A673 (cell line): ENCODE measurements around the gene NUDT12.

Source experiments
- EZH2 ChIP-seq: fragments of 200-600 bp; sonication (generic); IDR thresholded peaks from 2 replicates; pipeline ENCODE4 v1.6.1; 2017; ENCODE audit warnings: borderline replicate concordance, low read depth, mild to moderate bottlenecking, mixed read lengths, antibody characterized with exemption, low read length; ENCODE audit not compliant: poor library complexity, severe bottlenecking
- TF ChIP-seq, protein P1 (sequence below): fragments of 300-800, 200-600 bp; sonication (generic); conservative IDR thresholded peaks from 2 replicates; pipeline ENCODE4 v1.5.1; 2017; ENCODE audit warnings: low read depth, mild to moderate bottlenecking, antibody characterized with exemption, low read length, moderate library complexity, mixed read lengths

DNA sequence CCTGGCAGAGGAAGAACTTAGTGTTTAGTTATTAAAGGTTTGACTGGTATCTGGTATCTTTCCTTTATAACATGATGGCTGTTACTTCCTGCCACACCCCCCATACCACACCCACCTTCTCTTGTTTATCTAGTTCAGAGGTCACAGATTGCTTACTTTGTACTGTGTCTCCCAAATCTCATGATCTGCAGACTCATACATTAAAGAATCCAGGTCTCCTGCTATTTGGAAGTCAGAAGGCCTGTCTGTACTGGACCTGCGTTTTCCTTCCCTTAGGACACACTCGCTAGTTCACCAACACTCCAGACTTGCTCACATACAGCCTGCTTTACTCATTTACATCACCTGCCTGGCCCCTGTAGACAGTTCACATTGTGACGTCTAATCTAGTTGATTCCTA is 39.3 kb downstream of the NUDT12 start:
- TF ChIP-seq, protein P1, sequence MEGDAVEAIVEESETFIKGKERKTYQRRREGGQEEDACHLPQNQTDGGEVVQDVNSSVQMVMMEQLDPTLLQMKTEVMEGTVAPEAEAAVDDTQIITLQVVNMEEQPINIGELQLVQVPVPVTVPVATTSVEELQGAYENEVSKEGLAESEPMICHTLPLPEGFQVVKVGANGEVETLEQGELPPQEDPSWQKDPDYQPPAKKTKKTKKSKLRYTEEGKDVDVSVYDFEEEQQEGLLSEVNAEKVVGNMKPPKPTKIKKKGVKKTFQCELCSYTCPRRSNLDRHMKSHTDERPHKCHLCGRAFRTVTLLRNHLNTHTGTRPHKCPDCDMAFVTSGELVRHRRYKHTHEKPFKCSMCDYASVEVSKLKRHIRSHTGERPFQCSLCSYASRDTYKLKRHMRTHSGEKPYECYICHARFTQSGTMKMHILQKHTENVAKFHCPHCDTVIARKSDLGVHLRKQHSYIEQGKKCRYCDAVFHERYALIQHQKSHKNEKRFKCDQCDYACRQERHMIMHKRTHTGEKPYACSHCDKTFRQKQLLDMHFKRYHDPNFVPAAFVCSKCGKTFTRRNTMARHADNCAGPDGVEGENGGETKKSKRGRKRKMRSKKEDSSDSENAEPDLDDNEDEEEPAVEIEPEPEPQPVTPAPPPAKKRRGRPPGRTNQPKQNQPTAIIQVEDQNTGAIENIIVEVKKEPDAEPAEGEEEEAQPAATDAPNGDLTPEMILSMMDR, result no peak
- TF ChIP-seq EZH2, result no peak
